ENCODE data around the gene NECTIN4. TPM values are rescaled to one million over a fixed set of nuclear protein-coding genes. Genes with fewer than 3 reads are reported as not detected.

The NECTIN4 gene
- total and polyA plus RNA-seq, 2 of the 13 experiments (the other 11 are each of a cell fraction or from before 2014, with no cell fraction given): 5.9 to 12.4 TPM

GRCh38 chr1:161082996-161083747 is 6.2 kb downstream of the NECTIN4 start (continued):
- TF ChIP-seq ZNF280D (CRISPR knock-in tag; IDR thresholded peaks at IDR 0.05) (no peak), ZFP37 (CRISPR knock-in tag; IDR thresholded peaks at IDR 0.05; ENCODE audit: borderline replicate concordance) (no peak), KMT2B (CRISPR knock-in tag; IDR thresholded peaks at IDR 0.05) (no peak), ZBTB25 (CRISPR knock-in tag; IDR thresholded peaks at IDR 0.05) (no peak), RNF2 (conservative IDR thresholded peaks at IDR 0.05; ENCODE audit: low read depth) (no peak), TBX3 (IDR thresholded peaks at IDR 0.05; ENCODE audit: borderline replicate concordance) (no peak), ZNF343 (CRISPR knock-in tag; IDR thresholded peaks at IDR 0.05) (no peak), FOXA1 (IDR thresholded peaks at IDR 0.05) (no peak), FOXA1 (CRISPR knock-in tag; IDR thresholded peaks at IDR 0.05) (0 out of 2 replicates have a peak, but pooled peaks have one; percentile 12), SALL1 (CRISPR knock-in tag; IDR thresholded peaks at IDR 0.05) (no peak), XBP1 (CRISPR knock-in tag; IDR thresholded peaks at IDR 0.05) (no peak), ZNF7 (CRISPR knock-in tag; IDR thresholded peaks at IDR 0.05) (no peak), ZNF576 (CRISPR knock-in tag; IDR thresholded peaks at IDR 0.05) (no peak), ZNF570 (CRISPR knock-in tag; IDR thresholded peaks at IDR 0.05; ENCODE audit: borderline replicate concordance) (no peak), ZNF230 (CRISPR knock-in tag; IDR thresholded peaks at IDR 0.05) (no peak), AFF4 (CRISPR knock-in tag; IDR thresholded peaks at IDR 0.05) (no peak), NKX3-1 (CRISPR knock-in tag; IDR thresholded peaks at IDR 0.05) (no peak), CCDC6 (CRISPR knock-in tag; IDR thresholded peaks at IDR 0.05) (no peak)

Measured in HepG2 (cell line).